H9 (cell line): Measurements from ENCODE around the gene CCDC174. TPM values are rescaled to one million over a fixed set of nuclear protein-coding genes. Genes with fewer than 3 reads are reported as not detected.

ENCODE experiments used
- DNase-seq: peaks from one replicate; pipeline ENCODE4 v3.0.0-alpha.2; 2017
- H2AFZ ChIP-seq: one replicate; pipeline ENCODE4 v1.6.1; 2013; ENCODE audit warnings: mild to moderate bottlenecking, low read length, control low read depth, moderate library complexity
- H2AK5ac ChIP-seq: 2 replicates; pipeline ENCODE4 v1.6.1; 2013; ENCODE audit warnings: low read length, control low read depth, mixed read lengths; ENCODE audit not compliant: insufficient read length
- H2BK120ac ChIP-seq: one replicate; pipeline ENCODE4 v1.6.1; 2013; ENCODE audit warnings: low read depth, mild to moderate bottlenecking, low read length, control low read depth, inconsistent platforms; ENCODE audit not compliant: poor library complexity, severe bottlenecking
- H2BK12ac ChIP-seq: 2 replicates; pipeline ENCODE4 v1.6.1; 2013; ENCODE audit warnings: low read length, control low read depth, mixed read lengths, low read depth; ENCODE audit not compliant: insufficient read length
- H2BK15ac ChIP-seq: 2 replicates; pipeline ENCODE4 v1.6.1; 2013; ENCODE audit warnings: low read depth, low read length, control low read depth
- H2BK20ac ChIP-seq: one replicate; pipeline ENCODE4 v1.6.1; 2013; ENCODE audit warnings: low read depth, mild to moderate bottlenecking, low read length, control low read depth, inconsistent platforms; ENCODE audit not compliant: poor library complexity, severe bottlenecking
- H2BK5ac ChIP-seq: 2 replicates; pipeline ENCODE4 v1.6.1; 2013; ENCODE audit warnings: low read length, control low read depth, mixed read lengths; ENCODE audit not compliant: insufficient read length
- H3K14ac ChIP-seq: 2 replicates; pipeline ENCODE4 v1.6.1; 2013; ENCODE audit warnings: low read length, control low read depth; ENCODE audit not compliant: insufficient read depth
- H3K18ac ChIP-seq: 2 replicates; pipeline ENCODE4 v1.6.1; 2013; ENCODE audit warnings: low read depth, mild to moderate bottlenecking, mixed read lengths, low read length, control low read depth; ENCODE audit not compliant: insufficient read length
- H3K23ac ChIP-seq: 2 replicates; pipeline ENCODE4 v1.6.1; 2013; ENCODE audit warnings: low read length, control low read depth, mixed read lengths, low read depth; ENCODE audit not compliant: insufficient read length
- H3K23me2 ChIP-seq: 2 replicates; pipeline ENCODE4 v1.6.1; 2013; ENCODE audit warnings: low read depth, mild to moderate bottlenecking, mixed read lengths, low read length, control low read depth; ENCODE audit not compliant: insufficient read length, poor library complexity, severe bottlenecking
- H3K27ac ChIP-seq: 2 replicates; pipeline ENCODE4 v1.5.1; 2013; ENCODE audit warnings: low read length, control low read depth, mixed read lengths, low read depth; ENCODE audit not compliant: insufficient read length
- H3K27me3 ChIP-seq: 2 replicates; pipeline ENCODE4 v1.6.1; 2013; ENCODE audit warnings: low read length, control low read depth, inconsistent platforms; ENCODE audit not compliant: insufficient read depth
- H3K4ac ChIP-seq: 2 replicates; pipeline ENCODE4 v1.6.1; 2013; ENCODE audit warnings: low read depth, mild to moderate bottlenecking, control low read depth, inconsistent platforms, low read length, moderate library complexity
- H3K4me1 ChIP-seq: 2 replicates; pipeline ENCODE4 v1.6.1; 2013; ENCODE audit warnings: low read length, control low read depth, inconsistent platforms; ENCODE audit not compliant: insufficient read depth
- H3K4me2 ChIP-seq: 2 replicates; pipeline ENCODE4 v1.6.1; 2013; ENCODE audit warnings: low read length, control low read depth, mixed read lengths; ENCODE audit not compliant: insufficient read length, insufficient read depth
- H3K56ac ChIP-seq: 2 replicates; pipeline ENCODE4 v1.6.1; 2013; ENCODE audit warnings: low read depth, mild to moderate bottlenecking, mixed read lengths, low read length, control low read depth; ENCODE audit not compliant: insufficient read length
- H3K79me1 ChIP-seq: 2 replicates; pipeline ENCODE4 v1.6.1; 2013; ENCODE audit warnings: low read depth, mild to moderate bottlenecking, moderate library complexity, low read length, control low read depth, inconsistent platforms; ENCODE audit not compliant: insufficient read depth, poor library complexity, severe bottlenecking
- H3K79me2 ChIP-seq: 2 replicates; pipeline ENCODE4 v1.6.1; 2013; ENCODE audit warnings: low read length, control low read depth, inconsistent platforms; ENCODE audit not compliant: insufficient read depth
- H3K9ac ChIP-seq: 2 replicates; pipeline ENCODE4 v1.6.1; 2013; ENCODE audit warnings: low read length, control low read depth, mixed read lengths; ENCODE audit not compliant: insufficient read length; ENCODE audit errors: extremely low read depth
- H3K9me3 ChIP-seq: one replicate; pipeline ENCODE4 v1.6.1; 2013; ENCODE audit warnings: low read depth, low read length, inconsistent platforms; ENCODE audit not compliant: control insufficient read depth
- H3T11ph ChIP-seq: one replicate; pipeline ENCODE4 v1.6.1; 2013; ENCODE audit warnings: mild to moderate bottlenecking, low read length, control low read depth, inconsistent platforms
- H4K20me1 ChIP-seq: one replicate; pipeline ENCODE4 v1.6.1; 2013; ENCODE audit not compliant: control insufficient read depth, insufficient read length, insufficient read depth
- H4K5ac ChIP-seq: 2 replicates; pipeline ENCODE4 v1.6.1; 2013; ENCODE audit warnings: low read depth, mild to moderate bottlenecking, mixed read lengths, low read length, control low read depth; ENCODE audit not compliant: insufficient read length
- H4K8ac ChIP-seq: replicated peaks from 2 replicates; pipeline ENCODE4 v1.6.1; 2013; ENCODE audit warnings: low read length, control low read depth, mixed read lengths, low read depth; ENCODE audit not compliant: insufficient read length
- H4K91ac ChIP-seq: 2 replicates; pipeline ENCODE4 v1.6.1; 2013; ENCODE audit warnings: low read depth, mild to moderate bottlenecking, moderate library complexity, mixed read lengths, low read length, control low read depth; ENCODE audit not compliant: insufficient read length
- H3K27ac Mint-ChIP-seq, 3 experiments: 2 replicates in 2 of 3; 3 replicates in 1 of 3; pipeline ENCODE4 v1.8.0; 2020 to 2021; ENCODE audit warnings: mixed read lengths in 3 of 3, mild to moderate bottlenecking in 1 of 3, moderate library complexity in 1 of 3
- H3K27me3 Mint-ChIP-seq: 2 replicates; pipeline ENCODE4 v1.8.0; 2021; ENCODE audit warnings: low read depth, mild to moderate bottlenecking, moderate library complexity, mixed read lengths
- H3K36me3 Mint-ChIP-seq, 3 experiments: 2 replicates in 2 of 3; 3 replicates in 1 of 3; pipeline ENCODE4 v1.8.0; 2020 to 2021; ENCODE audit warnings: low read depth in 3 of 3, mixed read lengths in 3 of 3; ENCODE audit not compliant: insufficient read depth in 1 of 3
- H3K4me1 Mint-ChIP-seq, 2 experiments: 2 replicates each; pipeline ENCODE4 v1.8.0; 2020; ENCODE audit warnings: mixed read lengths in 2 of 2
- H3K4me3 Mint-ChIP-seq, 2 experiments: 2 replicates in 1 of 2; 3 replicates in 1 of 2; pipeline ENCODE4 v1.8.0; 2020 to 2021; ENCODE audit warnings: mild to moderate bottlenecking in 2 of 2, mixed read lengths in 2 of 2, moderate library complexity in 1 of 2
- H3K9me3 Mint-ChIP-seq, 2 experiments: 2 replicates in 1 of 2; 3 replicates in 1 of 2; pipeline ENCODE4 v1.8.0; 2020; ENCODE audit warnings: mild to moderate bottlenecking in 2 of 2, mixed read lengths in 2 of 2, moderate library complexity in 1 of 2
- WGBS: extraction: QIAGEN DNeasy Blood & Tissue Kit; methylation state at CpG from one replicate; pipeline ENCODE4 v1.1.7; 2013; ENCODE audit warnings: missing lambda C conversion rate, low lambda C conversion rate, mixed read lengths; ENCODE audit not compliant: insufficient read length; ENCODE audit errors: extremely low coverage; 5-methylcytosine and 5-hydroxymethylcytosine counted together
- total RNA-seq: library from RNA; stranded (reverse); gene quantifications from 2 replicates; pipeline ENCODE4 v1.2.1, GENCODE V29; 2021
- TF ChIP-seq, protein P1 (sequence below): fragments of 200-600 bp; sonication (generic); conservative IDR thresholded peaks from 3 replicates; pipeline ENCODE4 v1.8.0; 2021; ENCODE audit warnings: antibody characterized with exemption, mild to moderate bottlenecking

Gene CCDC174
- total RNA-seq, 1 experiment from 2014 or later = 15.2 TPM

DNA sequence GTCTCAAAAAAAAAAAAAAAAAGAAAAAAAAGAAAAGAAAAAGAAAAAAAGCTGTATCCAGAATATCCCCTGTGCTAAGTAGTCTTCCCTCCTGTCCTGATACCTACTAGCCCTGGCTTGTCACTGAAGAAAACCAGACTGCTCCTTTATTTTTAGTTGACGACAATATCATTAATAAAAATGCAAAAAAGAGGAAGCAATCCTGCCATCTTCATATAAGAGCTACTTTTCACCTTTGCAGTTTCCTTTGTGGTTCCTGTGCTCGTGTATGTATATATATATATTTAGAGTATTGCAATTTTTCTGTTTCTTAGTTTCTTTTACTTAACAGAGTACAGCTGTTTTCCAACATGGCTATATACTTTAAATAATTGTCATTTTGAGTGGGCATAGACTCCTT is 37.0 kb downstream of the CCDC174 start:
- Histone ChIP-seq H3K79me1 (no peaks in the 10 kb centered on the region), H3K23me2 (no peaks in the 10 kb centered on the region), H2AK5ac (no peak overlapping the region), H4K8ac (no peak overlapping the region), H2BK5ac (no peak overlapping the region), H3K79me2 (no peaks in the 10 kb centered on the region), H4K20me1 (no peaks in the 10 kb centered on the region), H2BK20ac (no peak overlapping the region), H2BK120ac (no peak overlapping the region), H3K56ac (no peak overlapping the region), H4K5ac (no peak overlapping the region), H3K4ac (no peak overlapping the region), H3K4me1 (no peaks in the 10 kb centered on the region), H3K4me2 (no peak overlapping the region), H3K9me3 (no peaks in the 10 kb centered on the region), H2BK12ac (no peak overlapping the region), H3K27me3 (no peaks in the 10 kb centered on the region), H3K27ac (no peak overlapping the region), H4K91ac (no peak overlapping the region), H3K18ac (no peak overlapping the region), H3K9ac (no peak overlapping the region), H2AFZ (no peak overlapping the region), H3K23ac (no peak overlapping the region), H3K14ac (no peak overlapping the region), H3T11ph (no peak overlapping the region), H2BK15ac (no peak overlapping the region)
- Mint-ChIP-seq H3K4me3 (no peak overlapping the region), H3K4me1 (no peaks in the 10 kb centered on the region), H3K36me3 (no peaks in the 10 kb centered on the region), H3K27me3 (peaks cover 42% of the 10 kb centered on the region), H3K27ac (no peak overlapping the region), H3K9me3 (no peaks in the 10 kb centered on the region)
- no peak for DNase-seq
- WGBS = no CpG with 5 or more reads among the region's 2 CpGs
- TF ChIP-seq, protein P1, sequence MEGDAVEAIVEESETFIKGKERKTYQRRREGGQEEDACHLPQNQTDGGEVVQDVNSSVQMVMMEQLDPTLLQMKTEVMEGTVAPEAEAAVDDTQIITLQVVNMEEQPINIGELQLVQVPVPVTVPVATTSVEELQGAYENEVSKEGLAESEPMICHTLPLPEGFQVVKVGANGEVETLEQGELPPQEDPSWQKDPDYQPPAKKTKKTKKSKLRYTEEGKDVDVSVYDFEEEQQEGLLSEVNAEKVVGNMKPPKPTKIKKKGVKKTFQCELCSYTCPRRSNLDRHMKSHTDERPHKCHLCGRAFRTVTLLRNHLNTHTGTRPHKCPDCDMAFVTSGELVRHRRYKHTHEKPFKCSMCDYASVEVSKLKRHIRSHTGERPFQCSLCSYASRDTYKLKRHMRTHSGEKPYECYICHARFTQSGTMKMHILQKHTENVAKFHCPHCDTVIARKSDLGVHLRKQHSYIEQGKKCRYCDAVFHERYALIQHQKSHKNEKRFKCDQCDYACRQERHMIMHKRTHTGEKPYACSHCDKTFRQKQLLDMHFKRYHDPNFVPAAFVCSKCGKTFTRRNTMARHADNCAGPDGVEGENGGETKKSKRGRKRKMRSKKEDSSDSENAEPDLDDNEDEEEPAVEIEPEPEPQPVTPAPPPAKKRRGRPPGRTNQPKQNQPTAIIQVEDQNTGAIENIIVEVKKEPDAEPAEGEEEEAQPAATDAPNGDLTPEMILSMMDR = no peak
